ENCODE results near the gene HSPA12B. TPM values are rescaled to one million over a fixed set of nuclear protein-coding genes. Genes with fewer than 3 reads are reported as not detected.

HSPA12B gene
- total and polyA plus RNA-seq, 2 of the 13 experiments (the other 11 are each of a cell fraction or from before 2014, with no cell fraction given): 0.01 TPM; not detected in 1

DNA sequence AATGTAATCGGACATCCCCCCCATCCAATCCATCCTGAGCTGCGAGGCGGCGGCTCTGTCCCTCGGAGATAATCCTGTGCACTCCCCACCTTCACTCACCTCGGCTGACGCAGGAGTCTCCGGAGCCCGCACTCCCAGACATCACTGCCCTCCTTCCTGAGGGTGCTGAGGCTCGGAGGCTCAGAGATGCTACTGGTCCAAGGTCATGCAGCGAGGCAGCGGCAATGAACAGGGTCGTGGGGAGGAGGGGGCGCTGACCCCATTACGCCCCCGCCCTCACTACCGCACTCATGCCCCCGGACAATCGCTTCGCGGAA, 34.6 kb downstream of the HSPA12B start (continued):
- TF ChIP-seq, protein P1, sequence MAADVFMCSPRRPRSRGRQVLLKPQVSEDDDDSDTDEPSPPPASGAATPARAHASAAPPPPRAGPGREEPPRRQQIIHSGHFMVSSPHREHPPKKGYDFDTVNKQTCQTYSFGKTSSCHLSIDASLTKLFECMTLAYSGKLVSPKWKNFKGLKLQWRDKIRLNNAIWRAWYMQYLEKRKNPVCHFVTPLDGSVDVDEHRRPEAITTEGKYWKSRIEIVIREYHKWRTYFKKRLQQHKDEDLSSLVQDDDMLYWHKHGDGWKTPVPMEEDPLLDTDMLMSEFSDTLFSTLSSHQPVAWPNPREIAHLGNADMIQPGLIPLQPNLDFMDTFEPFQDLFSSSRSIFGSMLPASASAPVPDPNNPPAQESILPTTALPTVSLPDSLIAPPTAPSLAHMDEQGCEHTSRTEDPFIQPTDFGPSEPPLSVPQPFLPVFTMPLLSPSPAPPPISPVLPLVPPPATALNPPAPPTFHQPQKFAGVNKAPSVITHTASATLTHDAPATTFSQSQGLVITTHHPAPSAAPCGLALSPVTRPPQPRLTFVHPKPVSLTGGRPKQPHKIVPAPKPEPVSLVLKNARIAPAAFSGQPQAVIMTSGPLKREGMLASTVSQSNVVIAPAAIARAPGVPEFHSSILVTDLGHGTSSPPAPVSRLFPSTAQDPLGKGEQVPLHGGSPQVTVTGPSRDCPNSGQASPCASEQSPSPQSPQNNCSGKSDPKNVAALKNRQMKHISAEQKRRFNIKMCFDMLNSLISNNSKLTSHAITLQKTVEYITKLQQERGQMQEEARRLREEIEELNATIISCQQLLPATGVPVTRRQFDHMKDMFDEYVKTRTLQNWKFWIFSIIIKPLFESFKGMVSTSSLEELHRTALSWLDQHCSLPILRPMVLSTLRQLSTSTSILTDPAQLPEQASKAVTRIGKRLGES (CRISPR knock-in tag; IDR thresholded peaks at IDR 0.05; ENCODE audit: borderline replicate concordance): no peak
- peak; percentile 16 for TF ChIP-seq AGO1 (IDR thresholded peaks at IDR 0.05; ENCODE audit: low read depth, low read length, poor library complexity, severe bottlenecking)

DNA sequence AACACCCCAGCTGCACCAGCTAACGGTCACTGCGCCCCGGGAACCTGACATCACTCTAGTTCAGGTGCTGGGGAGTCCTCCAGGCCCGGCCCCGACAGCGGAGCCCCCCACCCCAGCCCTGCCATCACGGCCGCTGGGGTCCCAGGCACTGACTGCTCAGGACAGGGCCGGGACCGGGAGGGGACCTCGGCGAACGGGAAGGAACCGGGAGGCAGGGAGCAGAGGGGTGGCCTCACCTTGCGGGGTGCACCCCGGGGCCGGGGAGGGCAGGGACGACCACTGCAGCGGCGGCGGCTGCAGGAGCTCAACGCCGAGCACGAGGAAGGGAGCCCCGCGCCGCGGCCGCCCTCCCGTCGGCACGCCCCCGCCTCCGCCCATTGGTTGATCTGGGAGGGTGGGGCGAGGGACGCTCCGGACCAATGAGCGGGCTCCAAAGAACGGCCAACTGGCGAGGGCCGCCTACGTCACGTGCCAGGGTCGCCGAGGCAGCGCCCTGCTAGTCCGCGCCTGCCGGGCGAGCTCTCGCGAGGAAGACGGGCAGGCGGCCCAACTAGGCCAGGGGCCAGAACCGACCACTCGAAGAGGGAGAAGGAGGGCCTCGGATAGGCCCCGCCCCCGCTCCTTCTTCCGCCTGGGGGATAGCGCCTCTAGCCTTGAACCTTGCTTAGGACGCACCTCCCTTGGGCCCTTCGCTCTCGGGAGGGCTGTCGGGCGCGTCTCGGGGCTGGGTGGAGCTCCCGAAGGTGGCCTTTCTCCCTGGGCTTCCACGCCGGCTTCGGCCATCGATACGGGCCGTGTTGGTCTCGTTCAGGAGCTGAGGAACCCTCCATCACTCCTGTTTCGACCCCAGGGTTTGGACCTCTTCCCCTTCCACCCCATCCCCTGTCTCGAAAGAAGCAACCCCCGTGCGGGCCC, 35.2 kb downstream of the HSPA12B start, which contains the start of gene ADISSP:
Gene ADISSP (minus strand): TSS at position 327 of the 915 bp plus-strand sequence. CDS start 7,653 bp downstream, outside the sequence.
- DNase-seq (ENCODE audit: low spot score): peak; percentile 99
- Histone ChIP-seq H3K9me3 (ENCODE audit: low read length) (no peaks in the 10 kb centered on the region), H4K20me1 (ENCODE audit: insufficient read depth, low read length) (no peaks in the 10 kb centered on the region), H2AFZ (ENCODE audit: low read length) (no peak within 1 kb of the TSS), H3K9ac (ENCODE audit: insufficient read depth, low read depth, low read length) (peak within 1 kb of the TSS; percentile 81), H3K4me1 (ENCODE audit: insufficient read depth, low read length) (peaks cover 74% of the 10 kb centered on the region), H3K4me2 (ENCODE audit: low read depth, low read length) (peak within 1 kb of the TSS; percentile 97), H3K27ac (ENCODE audit: extremely low read length, insufficient read depth, low read length) (peak within 1 kb of the TSS; percentile 75), H3K4me3 (replicated peaks in 1 of 3; ENCODE audit: insufficient read depth in 1 of 3, low read depth in 2 of 3, low read length in 3 of 3) (peak within 1 kb of the TSS; percentile 72 to 93 (median 89)), H3K27me3 (ENCODE audit: control insufficient read depth in 1 of 2, insufficient read depth in 2 of 2, low read length in 2 of 2) (no peaks in the 10 kb centered on the region), H3K79me2 (ENCODE audit: insufficient read depth, low read length) (peaks cover 22% of the 10 kb centered on the region), H3K36me3 (replicated peaks in 1 of 2; ENCODE audit: control insufficient read depth in 1 of 2, insufficient read depth in 2 of 2, low read length in 2 of 2) (no peaks in the 10 kb centered on the region)
- WGBS (ENCODE audit: low lambda C conversion rate): 2% methylated on average over 62 of the region's 80 CpGs
- peak; percentile 92 for ATAC-seq
- ChIA-PET POLR2A (interaction anchor here (0.7 to 3.4 kb wide), 25 partner anchors 8 to 368 kb away, joined by 3 to 74 read pairs (median 4); partner anchors contain the start of genes AP5S1, CDC25B, CENPB and MAVS), CTCF (ENCODE audit: low intra/inter-chr PET ratio, low total read pairs) (interaction anchor here (1.0 to 2.7 kb wide), 7 partner anchors 10 to 91 kb away, joined by 3 to 11 read pairs (median 7); partner anchors contain the start of genes AP5S1 and SPEF1)
- in situ Hi-C loops (cut with HindIII; ENCODE audit: extremely low pct_ligation_motif_present, low pct_unique_long_range_greater_than_20kb): no loop called here
- intact Hi-C loops (cut with micrococcal nuclease; ENCODE audit: unreplicated experiment): loop anchor here (1.0 kb wide), 2 partner anchors 14 kb away; partner anchors contain the start of gene SPEF1
- BruUV-seq (replicated peaks): no TSS peak
- FAIRE-seq: peak; percentile 87
- TF ChIP-seq CENPX (CRISPR knock-in tag; IDR thresholded peaks at IDR 0.05): no peak
- peak; percentile 82; the same call in 1 of the 2 replicates for TF ChIP-seq RXRB (CRISPR knock-in tag; IDR thresholded peaks at IDR 0.05; ENCODE audit: borderline replicate concordance)
- peak; percentile 97 for TF ChIP-seq RNF2 (conservative IDR thresholded peaks at IDR 0.05; ENCODE audit: low read depth)
- peak; percentile 83 for TF ChIP-seq TOPORS (CRISPR knock-in tag; IDR thresholded peaks at IDR 0.05)
- peak; percentile 58; the same call in 1 of the 2 replicates for TF ChIP-seq ZNF577 (CRISPR knock-in tag; IDR thresholded peaks at IDR 0.05; ENCODE audit: borderline replicate concordance, low read depth)
- peak; percentile 34 for TF ChIP-seq ZBTB38 (CRISPR knock-in tag; IDR thresholded peaks at IDR 0.05)
- TF ChIP-seq, protein P2, sequence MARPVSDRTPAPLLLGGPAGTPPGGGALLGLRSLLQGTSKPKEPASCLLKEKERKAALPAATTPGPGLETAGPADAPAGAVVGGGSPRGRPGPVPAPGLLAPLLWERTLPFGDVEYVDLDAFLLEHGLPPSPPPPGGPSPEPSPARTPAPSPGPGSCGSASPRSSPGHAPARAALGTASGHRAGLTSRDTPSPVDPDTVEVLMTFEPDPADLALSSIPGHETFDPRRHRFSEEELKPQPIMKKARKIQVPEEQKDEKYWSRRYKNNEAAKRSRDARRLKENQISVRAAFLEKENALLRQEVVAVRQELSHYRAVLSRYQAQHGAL (CRISPR knock-in tag; IDR thresholded peaks at IDR 0.05; ENCODE audit: not compliant biosample characterization): peak; percentile 91
- peak; percentile 95; the same call in 1 of the 2 replicates for TF ChIP-seq ZNF816 (CRISPR knock-in tag; IDR thresholded peaks at IDR 0.05; ENCODE audit: borderline replicate concordance)
- no peak for TF ChIP-seq SUZ12 (IDR thresholded peaks at IDR 0.05; ENCODE audit: low read depth, low read length)
- peak; percentile 92 for TF ChIP-seq ZNF782 (CRISPR knock-in tag; IDR thresholded peaks at IDR 0.05; ENCODE audit: borderline replicate concordance)
- no peak for TF ChIP-seq ZBTB3 (CRISPR knock-in tag; IDR thresholded peaks at IDR 0.05; ENCODE audit: borderline replicate concordance, low read depth)
- peak; percentile 86 for TF ChIP-seq ZBTB42 (CRISPR knock-in tag; IDR thresholded peaks at IDR 0.05)
- peak; percentile 19 for TF ChIP-seq ZNF629 (CRISPR knock-in tag; conservative IDR thresholded peaks at IDR 0.05)
- TF ChIP-seq ZNF496 (CRISPR knock-in tag; IDR thresholded peaks at IDR 0.05; ENCODE audit: insufficient replicate concordance): no peak
- TF ChIP-seq HMGA1 (CRISPR knock-in tag; conservative IDR thresholded peaks at IDR 0.05): no peak
- peak; percentile 89; the same call in 1 of the 2 replicates for TF ChIP-seq ELF4 (CRISPR knock-in tag; IDR thresholded peaks at IDR 0.05; ENCODE audit: borderline replicate concordance)

All from HepG2 (cell line).